UCSD-AML1 (cell line): ENCODE data around the gene ZBED1.
"Not testable (repeated sequence)": the region's sequence is repeated elsewhere in the genome, so short reads cannot be mapped to it uniquely, and the experiment has no call there.

Experiments
- DNase-seq: peaks from one replicate; lab custom pipeline; 2025; ENCODE audit not compliant: unreplicated experiment; lab: John Stamatoyannopoulos, UW

Gene ZBED1

GRCh38 chrX:2498781-2499302, 1.9 kb downstream of the ZBED1 start:
- no peak for DNase-seq

GRCh38 chrX:2497961-2498780, 2.6 kb downstream of the ZBED1 start:
- DNase-seq, result no peak

- no peak for DNase-seq
Observed at GRCh38 chrX:2495595-2495994, 5.2 kb downstream of the ZBED1 start.

- no peak for DNase-seq
Observed at GRCh38 chrX:2492531-2493218, 8.1 kb downstream of the ZBED1 start.

GRCh38 chrX:2490634-2491033, 10.1 kb downstream of the ZBED1 start:
- DNase-seq, result no peak

- no peak for DNase-seq
Observed at GRCh38 chrX:2489446-2490445, 11.0 kb downstream of the ZBED1 start.

GRCh38 chrX:2488621-2489285, 12.0 kb downstream of the ZBED1 start:
- DNase-seq, result no peak

- no peak for DNase-seq
Observed at GRCh38 chrX:2487366-2487765, 13.4 kb downstream of the ZBED1 start.

GRCh38 chrX:2486476-2487133, 14.2 kb downstream of the ZBED1 start:
- no peak for DNase-seq

- DNase-seq, result no peak
Observed at GRCh38 chrX:2485789-2486345, 14.9 kb downstream of the ZBED1 start.

GRCh38 chrX:2484721-2485648, 15.8 kb downstream of the ZBED1 start:
- no peak for DNase-seq

GRCh38 chrX:2484256-2484655, 16.5 kb downstream of the ZBED1 start:
- no peak for DNase-seq

- no peak for DNase-seq
Observed at GRCh38 chrX:2483398-2484060, 17.2 kb downstream of the ZBED1 start.

- not testable (repeated sequence) for DNase-seq
Observed at GRCh38 chrX:2481597-2481996, 19.2 kb downstream of the ZBED1 start.

GRCh38 chrX:2479982-2480381, 20.8 kb downstream of the ZBED1 start:
- DNase-seq, result not testable (repeated sequence)

- DNase-seq, result no peak
Observed at GRCh38 chrX:2479420-2479780, 21.4 kb downstream of the ZBED1 start.

- DNase-seq, result no peak
Observed at GRCh38 chrX:2478546-2479419, 22.0 kb downstream of the ZBED1 start.
